ENCODE data around the gene LY6G6F. TPM values are rescaled to one million over a fixed set of nuclear protein-coding genes. Genes with fewer than 3 reads are reported as not detected.
A peak's percentile ranks its signal among the peaks of the same experiment; 100 is the strongest.

Gene LY6G6F
- total RNA-seq, 2 experiments from 2014 or later = not detected

DNA sequence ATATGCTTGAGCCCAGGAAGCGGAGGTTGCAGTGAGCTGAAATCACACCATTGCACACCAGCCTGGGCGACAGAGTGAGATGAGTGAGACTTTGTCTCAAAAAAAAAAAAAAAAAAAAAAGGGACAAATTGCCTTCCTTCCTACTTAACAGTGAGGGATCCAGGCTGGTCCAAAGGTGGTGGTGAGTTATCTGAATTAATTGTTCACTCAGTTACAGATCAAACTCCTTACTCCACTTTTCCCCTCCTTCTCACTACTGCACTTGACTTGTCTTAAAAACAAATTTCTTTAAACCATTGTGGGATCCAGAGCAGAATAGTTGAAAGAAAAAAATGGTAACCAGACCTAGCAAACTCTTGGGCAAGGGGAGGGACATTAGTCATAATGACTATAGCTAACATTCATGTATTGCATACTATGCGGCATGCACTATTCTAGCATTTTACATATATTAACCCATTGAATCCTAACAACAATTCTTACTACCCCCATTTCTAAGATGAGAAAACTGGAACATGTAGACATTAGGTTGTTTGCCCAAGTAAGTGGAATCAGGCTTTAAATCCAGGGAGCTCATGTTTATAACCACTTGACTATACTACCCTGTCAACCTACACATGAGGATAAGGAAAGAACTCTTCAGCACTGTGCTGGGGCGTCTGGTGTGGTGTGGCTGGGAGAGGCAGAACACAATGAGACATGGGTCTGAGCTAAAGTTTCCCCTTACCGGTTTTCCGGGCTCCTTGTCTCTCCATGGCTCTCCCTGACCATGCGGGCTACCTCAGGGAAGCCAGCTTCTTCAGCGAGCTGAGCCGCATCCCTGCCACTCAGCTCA is 43.3 kb upstream of the LY6G6F start:
- no peaks in the 10 kb centered on the region for H3K9me3 Mint-ChIP-seq
- intact Hi-C loops (cut with micrococcal nuclease) = no loop called here
- H3K4me1 Mint-ChIP-seq (ENCODE audit: low read depth) = peaks cover 68% of the 10 kb centered on the region
- CTCF ChIA-PET = interaction anchor here (0.6 to 2.2 kb wide), 5 partner anchors 12 to 154 kb away, joined by 3 to 7 read pairs (median 3); partner anchors contain the start of gene ATP6V1G2
- peak overlapping the region; percentile 95 for H3K27ac Mint-ChIP-seq
- no peaks in the 10 kb centered on the region for H3K27me3 Mint-ChIP-seq
- no peak for DNase-seq
- H3K4me3 Mint-ChIP-seq = peak overlapping the region; percentile 88
- H3K36me3 Mint-ChIP-seq = peaks cover 58% of the 10 kb centered on the region
- POLR2A ChIA-PET = interaction anchor here (0.7 to 6.0 kb wide), 7 partner anchors 9 to 234 kb away, joined by 3 to 92 read pairs (median 3); partner anchors contain the start of genes APOM, BAG6, EHMT2 and HSPA1B

DNA sequence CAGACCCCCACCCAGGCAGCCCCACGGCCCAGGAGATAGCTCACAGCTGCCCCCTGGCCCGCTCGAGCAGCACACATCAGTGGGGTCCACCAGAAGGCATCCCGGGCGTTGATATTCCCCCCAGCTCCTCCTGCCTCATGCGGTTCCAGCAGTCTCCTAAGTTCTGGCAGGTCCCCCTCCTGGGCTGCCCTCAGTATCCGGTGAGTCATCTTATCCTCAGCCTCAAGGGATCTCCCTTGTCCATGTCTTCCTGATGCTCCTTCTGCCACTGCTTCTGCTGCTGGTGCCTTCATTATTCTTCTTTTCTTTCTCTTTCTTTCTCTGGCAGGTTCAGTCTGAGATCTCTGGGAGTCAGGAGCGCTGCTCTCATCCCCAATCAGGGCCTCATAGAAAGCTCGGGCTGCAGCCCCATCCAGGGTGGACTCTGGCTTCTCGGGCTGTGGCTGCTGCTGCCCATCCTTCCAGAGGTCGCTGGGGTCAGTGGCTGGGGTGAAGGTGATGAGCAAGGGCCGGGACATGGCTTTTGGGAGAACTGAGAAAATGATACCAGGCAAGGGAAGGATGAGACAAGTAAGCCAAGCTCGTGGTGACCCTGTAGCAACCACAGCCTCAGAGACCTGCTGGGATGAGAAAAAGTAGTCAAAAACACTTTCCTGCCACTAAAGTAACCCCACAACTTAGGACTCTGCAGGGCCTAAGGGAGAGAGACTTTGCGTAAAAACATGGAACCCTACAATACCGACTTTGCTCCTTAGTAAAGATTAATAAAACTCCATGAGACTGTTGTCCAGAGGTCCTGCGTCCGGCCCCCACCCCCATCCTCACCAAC is 42.5 kb upstream of the LY6G6F start:
- peak overlapping the region; percentile 95 for H3K27ac Mint-ChIP-seq
- CTCF ChIA-PET = interaction anchor here (0.6 to 2.2 kb wide), 10 partner anchors 11 to 153 kb away, joined by 3 to 8 read pairs (median 4); partner anchors contain the start of genes ATP6V1G2, BAG6 and LST1
- no peaks in the 10 kb centered on the region for H3K9me3 Mint-ChIP-seq

DNA sequence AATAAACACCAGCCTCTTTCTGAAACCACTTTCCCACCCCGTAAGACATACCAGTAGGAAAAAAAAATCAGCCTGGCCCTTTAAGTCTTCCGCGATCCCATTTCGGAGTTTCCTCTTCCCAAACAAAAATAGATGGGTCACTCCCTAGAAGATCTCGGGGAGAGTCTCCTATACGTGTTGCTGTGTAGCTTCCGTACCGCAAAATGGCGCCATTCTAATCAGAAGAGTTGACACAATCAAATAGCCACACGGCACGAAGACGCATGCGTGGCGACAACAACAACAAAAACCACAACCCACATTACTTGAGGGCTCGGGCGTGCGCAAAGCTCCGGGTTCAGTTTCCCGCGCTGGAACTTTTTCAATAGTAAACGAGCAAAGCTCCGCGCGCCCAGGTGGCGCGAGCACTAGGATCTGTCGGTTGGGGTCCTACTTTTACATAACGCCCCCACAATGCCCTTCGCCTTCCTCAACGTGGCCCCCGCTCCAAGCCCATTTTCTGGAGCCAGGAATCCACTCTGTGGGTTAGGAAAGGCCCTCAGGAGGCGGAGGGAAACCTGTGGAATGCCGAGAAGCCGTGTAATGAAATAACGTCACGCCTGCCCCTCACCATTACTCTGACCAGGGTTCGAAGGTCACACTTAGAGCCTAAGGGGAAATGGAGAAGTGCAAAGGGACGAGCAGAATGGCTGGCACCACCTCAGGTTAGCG is 41.7 kb upstream of the LY6G6F start, which contains the start of gene GPANK1:
Gene GPANK1, minus strand, starts transcription at position 208 of the 711 bp plus-strand sequence. CDS start 519 bp downstream, outside the sequence.
- peaks cover 63% of the 10 kb centered on the region for H3K4me1 Mint-ChIP-seq (ENCODE audit: low read depth)
- POLR2A ChIA-PET = interaction anchor here (0.6 to 6.0 kb wide), 15 partner anchors 11 to 1305 kb away, joined by 3 to 92 read pairs (median 3); partner anchors contain the start of genes APOM, BAG6, CLIC1 and DDX39B
- H3K27me3 Mint-ChIP-seq = no peaks in the 10 kb centered on the region
- H3K9me3 Mint-ChIP-seq = no peaks in the 10 kb centered on the region
- CTCF ChIA-PET = interaction anchor here (0.8 to 2.2 kb wide), 6 partner anchors 11 to 104 kb away, joined by 3 to 8 read pairs (median 4); partner anchors contain the start of genes BAG6 and LST1
- peak; percentile 94 for DNase-seq
- intact Hi-C loops (cut with micrococcal nuclease) = loop anchor here (1.0 to 2.0 kb wide), 11 partner anchors 13 to 463 kb away; partner anchors contain the start of genes ABHD16A, ATF6B, BAG6 and EHMT2
- peak within 1 kb of the TSS; percentile 95 for H3K27ac Mint-ChIP-seq
- peak within 1 kb of the TSS; percentile 88 for H3K4me3 Mint-ChIP-seq
- peaks cover 63% of the 10 kb centered on the region for H3K36me3 Mint-ChIP-seq

More for the DNA sequence above, 42.5 kb upstream of the LY6G6F start:
- intact Hi-C loops (cut with micrococcal nuclease) = loop anchor here (1.0 to 2.0 kb wide), 6 partner anchors 39 to 464 kb away; partner anchors contain the start of genes ABHD16A, ATF6B, EHMT2 and NELFE
- peak overlapping the region; percentile 88 for H3K4me3 Mint-ChIP-seq
- H3K4me1 Mint-ChIP-seq (ENCODE audit: low read depth) = peaks cover 69% of the 10 kb centered on the region
- peak; percentile 38 for DNase-seq
- POLR2A ChIA-PET = interaction anchor here (0.6 to 6.0 kb wide), 20 partner anchors 10 to 1306 kb away, joined by 3 to 92 read pairs (median 3); partner anchors contain the start of genes APOM, BAG6, CLIC1 and DDX39B
- no peaks in the 10 kb centered on the region for H3K27me3 Mint-ChIP-seq
- peaks cover 63% of the 10 kb centered on the region for H3K36me3 Mint-ChIP-seq

DNA sequence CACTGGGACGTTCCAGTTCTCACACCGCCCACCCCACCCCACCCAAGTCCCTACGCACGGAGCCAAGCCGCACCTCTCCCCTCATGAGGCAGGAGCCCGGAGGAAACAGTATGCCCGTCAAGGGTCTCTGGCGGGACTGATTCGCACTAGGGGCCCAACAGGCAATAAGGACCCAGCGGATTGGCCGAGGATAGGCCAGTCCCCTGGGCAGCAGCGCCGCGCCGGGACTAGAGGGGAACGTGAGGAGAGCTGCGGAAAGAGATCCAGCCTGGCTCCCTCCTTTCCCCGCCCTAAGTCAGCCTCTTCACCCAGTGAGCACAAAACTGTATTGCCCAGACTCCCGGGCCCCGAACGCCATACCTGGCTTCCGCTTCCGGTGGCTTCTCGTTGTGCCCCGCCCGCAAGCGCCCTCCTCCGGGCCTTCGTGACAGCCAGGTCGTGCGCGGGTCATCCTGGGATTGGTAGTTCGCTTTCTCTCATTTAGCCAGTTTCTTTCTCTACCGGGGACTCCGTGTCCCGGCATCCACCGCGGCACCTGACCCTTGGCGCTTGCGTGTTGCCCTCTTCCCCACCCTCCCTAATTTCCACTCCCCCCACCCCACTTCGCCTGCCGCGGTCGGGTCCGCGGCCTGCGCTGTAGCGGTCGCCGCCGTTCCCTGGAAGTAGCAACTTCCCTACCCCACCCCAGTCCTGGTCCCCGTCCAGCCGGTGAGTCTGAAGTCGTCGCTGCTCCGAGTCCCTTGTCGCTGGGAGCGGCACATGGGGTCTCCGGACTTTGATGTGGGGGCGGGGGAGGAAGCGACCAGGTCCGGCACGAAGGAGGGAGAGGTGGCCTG is 40.9 kb upstream of the LY6G6F start, which contains the start of gene CSNK2B:
Gene CSNK2B, plus strand, starts transcription at position 580 of the 836 bp plus-strand sequence. CDS start 752 bp downstream, outside the sequence.
- H3K4me1 Mint-ChIP-seq (ENCODE audit: low read depth) = peaks cover 61% of the 10 kb centered on the region

DNA sequence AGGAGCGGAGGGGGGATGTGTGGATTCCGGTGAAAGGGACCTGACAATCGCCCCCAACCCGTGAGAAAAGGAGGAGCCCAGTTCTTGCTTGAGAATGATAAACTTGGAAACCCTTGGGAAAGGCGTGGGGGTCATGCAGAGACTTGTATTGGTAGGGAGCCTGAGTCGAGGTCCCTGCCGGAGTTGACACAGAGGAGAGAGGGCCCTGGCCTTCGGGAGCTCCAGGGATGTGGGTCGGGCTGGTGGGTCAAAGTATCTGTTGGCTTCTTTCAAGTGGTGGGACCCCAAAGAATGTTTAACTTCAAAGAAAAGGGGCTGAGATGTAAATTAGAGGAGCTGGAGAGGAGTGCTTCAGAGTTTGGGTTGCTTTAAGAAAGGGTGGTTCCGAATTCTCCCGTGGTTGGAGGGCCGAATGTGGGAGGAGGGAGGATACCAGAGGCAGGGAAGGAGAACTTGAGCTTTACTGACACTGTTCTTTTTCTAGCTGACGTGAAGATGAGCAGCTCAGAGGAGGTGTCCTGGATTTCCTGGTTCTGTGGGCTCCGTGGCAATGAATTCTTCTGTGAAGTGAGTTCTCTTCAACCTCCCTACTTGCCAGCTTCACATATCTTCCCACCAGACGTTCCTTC is 40.2 kb upstream of the LY6G6F start:
- Mint-ChIP-seq H3K27me3 (no peaks in the 10 kb centered on the region), H3K36me3 (peaks cover 67% of the 10 kb centered on the region), H3K27ac (peak overlapping the region; percentile 95), H3K4me3 (peak overlapping the region; percentile 88), H3K9me3 (no peaks in the 10 kb centered on the region), H3K4me1 (ENCODE audit: low read depth) (peaks cover 54% of the 10 kb centered on the region)
- ChIA-PET POLR2A (no interaction called here), CTCF (no interaction called here)
- intact Hi-C loops (cut with micrococcal nuclease) = no loop called here
- no peak for DNase-seq

More for the DNA sequence above, 40.9 kb upstream of the LY6G6F start, which contains the start of gene CSNK2B:
- H3K36me3 Mint-ChIP-seq = peaks cover 66% of the 10 kb centered on the region
- H3K27me3 Mint-ChIP-seq = no peaks in the 10 kb centered on the region
- CTCF ChIA-PET = interaction anchor here (1.0 to 1.1 kb wide), 2 partner anchors 24 to 73 kb away, joined by 3 to 4 read pairs; no protein-coding TSS in a partner anchor
- POLR2A ChIA-PET = interaction anchor here (0.6 to 6.0 kb wide), 12 partner anchors 12 to 197 kb away, joined by 3 to 92 read pairs (median 4); partner anchors contain the start of genes APOM, BAG6, CLIC1 and DDX39B
- H3K4me3 Mint-ChIP-seq = peak within 1 kb of the TSS; percentile 88
- H3K27ac Mint-ChIP-seq = peak within 1 kb of the TSS; percentile 95
- H3K9me3 Mint-ChIP-seq = no peaks in the 10 kb centered on the region
- DNase-seq = peak; percentile 99
- intact Hi-C loops (cut with micrococcal nuclease) = loop anchor here (1.0 to 2.0 kb wide), 10 partner anchors 13 to 293 kb away; partner anchors contain the start of genes ABHD16A, BAG6, EHMT2 and HSPA1B

DNA sequence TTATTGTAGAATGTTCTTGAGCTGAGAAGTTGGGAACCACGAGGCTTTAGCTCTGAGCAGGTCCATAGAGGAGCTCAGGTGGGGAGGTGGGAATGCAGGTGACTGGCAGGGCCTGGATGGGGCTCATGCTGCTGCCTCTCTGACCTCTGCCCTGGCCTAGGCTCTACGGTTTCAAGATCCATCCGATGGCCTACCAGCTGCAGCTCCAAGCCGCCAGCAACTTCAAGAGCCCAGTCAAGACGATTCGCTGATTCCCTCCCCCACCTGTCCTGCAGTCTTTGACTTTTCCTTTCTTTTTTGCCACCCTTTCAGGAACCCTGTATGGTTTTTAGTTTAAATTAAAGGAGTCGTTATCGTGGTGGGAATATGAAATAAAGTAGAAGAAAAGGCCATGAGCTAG is 37.0 kb upstream of the LY6G6F start, which contains the start of gene LY6G5B:
Gene LY6G5B, plus strand, starts transcription at position 301 of the 400 bp plus-strand sequence. CDS start 975 bp downstream, outside the sequence.
- H3K27ac Mint-ChIP-seq = peak within 1 kb of the TSS; percentile 11
- ChIA-PET POLR2A (interaction anchor here (0.6 kb wide), 1 partner anchor 45 kb away, joined by 3 read pairs; no protein-coding TSS in a partner anchor), CTCF (interaction anchor here (0.9 kb wide), 1 partner anchor 11 kb away, joined by 3 read pairs; the partner anchor contains the start of gene LY6G5C)
- DNase-seq = no peak
- H3K4me1 Mint-ChIP-seq (ENCODE audit: low read depth) = peaks cover 31% of the 10 kb centered on the region
- intact Hi-C loops (cut with micrococcal nuclease) = no loop called here
- no peaks in the 10 kb centered on the region for H3K27me3 Mint-ChIP-seq
- H3K9me3 Mint-ChIP-seq = no peaks in the 10 kb centered on the region
- H3K4me3 Mint-ChIP-seq = no peak within 1 kb of the TSS
- H3K36me3 Mint-ChIP-seq = peaks cover 52% of the 10 kb centered on the region

DNA sequence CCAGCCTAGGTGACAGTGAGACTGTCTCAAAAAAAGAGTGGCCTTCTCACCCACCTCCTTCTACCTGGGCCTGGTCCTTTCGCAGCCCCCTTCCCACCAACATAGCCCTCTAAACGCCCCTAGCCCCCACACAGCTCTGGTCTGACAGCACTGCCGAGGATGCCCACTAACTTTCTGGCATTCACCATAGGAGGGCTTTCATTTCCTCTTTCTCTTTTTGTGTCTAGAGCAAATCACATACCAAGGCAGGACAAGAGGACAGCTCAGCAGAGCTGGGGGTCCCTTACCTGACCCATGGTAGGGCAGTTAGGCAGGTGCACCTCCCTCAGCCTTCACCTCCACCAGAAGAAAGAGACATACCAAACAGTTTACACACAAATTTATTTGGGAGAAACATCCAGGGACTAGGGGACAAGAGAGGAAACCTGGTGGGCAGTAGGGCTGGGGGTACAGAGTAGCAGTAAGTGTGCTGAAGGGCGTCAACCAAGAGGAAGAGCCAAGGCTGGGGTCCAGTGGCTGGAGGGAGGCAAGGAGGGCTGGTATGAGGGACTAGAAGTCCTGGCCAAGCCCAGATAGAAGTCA is 30.3 kb upstream of the LY6G6F start:
- POLR2A ChIA-PET = no interaction called here
- Mint-ChIP-seq H3K4me3 (no peak overlapping the region), H3K27me3 (no peaks in the 10 kb centered on the region)

DNA sequence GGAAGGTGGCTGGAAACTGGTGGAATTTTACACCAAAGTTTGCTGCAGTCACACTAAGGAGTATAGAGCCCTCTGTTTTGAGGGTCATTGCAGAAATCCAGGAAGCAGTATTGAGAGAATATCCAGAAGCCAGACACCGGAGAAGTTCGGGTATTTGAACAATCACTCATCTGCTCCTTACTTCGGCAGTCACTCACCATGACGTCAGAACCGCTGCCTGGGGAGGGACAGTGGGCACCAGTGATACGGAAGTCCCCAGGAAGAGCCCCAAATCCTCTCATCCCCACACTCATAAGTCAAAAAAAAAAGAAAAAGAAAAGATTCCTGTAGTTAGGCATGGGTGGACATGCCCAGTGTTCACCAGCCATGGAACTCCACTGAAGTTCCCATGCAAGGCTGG is 29.8 kb upstream of the LY6G6F start:
- ChIA-PET CTCF (no interaction called here), POLR2A (no interaction called here)
- Mint-ChIP-seq H3K27me3 (no peaks in the 10 kb centered on the region), H3K4me1 (ENCODE audit: low read depth) (peaks cover 15% of the 10 kb centered on the region), H3K36me3 (peaks cover 11% of the 10 kb centered on the region), H3K4me3 (no peak overlapping the region), H3K9me3 (no peaks in the 10 kb centered on the region), H3K27ac (no peak overlapping the region)
- DNase-seq = no peak
- intact Hi-C loops (cut with micrococcal nuclease) = no loop called here

More for the DNA sequence above, 30.3 kb upstream of the LY6G6F start:
- intact Hi-C loops (cut with micrococcal nuclease) = no loop called here
- H3K4me1 Mint-ChIP-seq (ENCODE audit: low read depth) = peaks cover 10% of the 10 kb centered on the region
- no peak overlapping the region for H3K27ac Mint-ChIP-seq
- peaks cover 12% of the 10 kb centered on the region for H3K36me3 Mint-ChIP-seq
- DNase-seq = no peak
- CTCF ChIA-PET = no interaction called here
- no peaks in the 10 kb centered on the region for H3K9me3 Mint-ChIP-seq

DNA sequence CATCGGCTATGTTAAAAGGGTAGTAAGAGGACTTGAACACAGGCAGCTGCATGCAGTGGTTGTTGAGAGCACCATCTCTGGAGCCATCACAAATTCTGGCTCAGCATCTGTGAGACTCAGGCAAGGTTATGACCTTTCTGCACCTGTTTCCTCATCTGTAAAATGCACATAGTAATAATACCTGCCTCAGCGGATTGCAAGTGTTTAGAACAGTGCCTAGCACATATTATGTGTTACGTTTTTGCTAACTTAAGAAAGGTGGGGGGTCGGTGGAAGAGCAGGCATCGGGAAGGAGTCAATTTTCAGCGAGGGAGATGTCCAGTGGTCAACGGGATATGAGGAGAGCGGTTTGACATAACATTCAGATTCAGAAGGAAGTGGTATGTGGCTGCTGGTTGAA is 28.7 kb upstream of the LY6G6F start:
- peaks cover 15% of the 10 kb centered on the region for H3K4me1 Mint-ChIP-seq (ENCODE audit: low read depth)
- H3K9me3 Mint-ChIP-seq = no peaks in the 10 kb centered on the region
- ChIA-PET CTCF (interaction anchor here (0.6 to 1.2 kb wide), 2 partner anchors 113 to 229 kb away, joined by 3 to 4 read pairs; no protein-coding TSS in a partner anchor), POLR2A (no interaction called here)
- H3K4me3 Mint-ChIP-seq = no peak overlapping the region
- intact Hi-C loops (cut with micrococcal nuclease) = no loop called here
- H3K27ac Mint-ChIP-seq = no peak overlapping the region
- DNase-seq = no peak
- H3K36me3 Mint-ChIP-seq = peaks cover 4% of the 10 kb centered on the region
- H3K27me3 Mint-ChIP-seq = no peaks in the 10 kb centered on the region
